WTC11 (cell line): Measurements from ENCODE around the gene INA.

Experiments used
- ATF1 ChIP-seq: sonication (generic); formaldehyde crosslinking; IDR thresholded peaks from 2 replicates; pipeline ENCODE4 v1.8.1; 2023; ENCODE audit warnings: mild to moderate bottlenecking, moderate library complexity, missing genetic modification reagents
- ATF3 ChIP-seq: sonication (generic); formaldehyde crosslinking; conservative IDR thresholded peaks from 2 replicates; pipeline ENCODE4 v1.8.1; 2022; ENCODE audit warnings: mild to moderate bottlenecking, missing genetic modification reagents
- ATF6 ChIP-seq: sonication (generic); formaldehyde crosslinking; IDR thresholded peaks from 2 replicates; pipeline ENCODE4 v1.8.1; 2023; ENCODE audit warnings: mild to moderate bottlenecking, missing genetic modification reagents
- CREB1 ChIP-seq: sonication (generic); formaldehyde crosslinking; IDR thresholded peaks from 2 replicates; pipeline ENCODE4 v1.8.0; 2023; ENCODE audit warnings: mild to moderate bottlenecking, missing genetic modification reagents
- CTCF ChIP-seq: fragments of 200-600 bp; IDR thresholded peaks from 2 replicates; pipeline ENCODE4 v1.8.0; 2022; ENCODE audit warnings: antibody characterized with exemption
- JUN ChIP-seq: sonication (generic); formaldehyde crosslinking; IDR thresholded peaks from 2 replicates; pipeline ENCODE4 v1.8.0; 2023; ENCODE audit warnings: mild to moderate bottlenecking, missing genetic modification reagents
- MAX ChIP-seq: sonication (generic); formaldehyde crosslinking; IDR thresholded peaks from 2 replicates; pipeline ENCODE4 v1.8.0; 2022; ENCODE audit warnings: mild to moderate bottlenecking, missing genetic modification reagents
- MLX ChIP-seq: sonication (generic); formaldehyde crosslinking; IDR thresholded peaks from 2 replicates; pipeline ENCODE4 v1.8.1; 2023; ENCODE audit warnings: mild to moderate bottlenecking, missing genetic modification reagents, moderate library complexity
- NR2C2 ChIP-seq: sonication (generic); formaldehyde crosslinking; IDR thresholded peaks from 2 replicates; pipeline ENCODE4 v1.8.0; 2022; ENCODE audit warnings: mild to moderate bottlenecking, missing genetic modification reagents
- PRDM15 ChIP-seq: sonication (generic); formaldehyde crosslinking; IDR thresholded peaks from 2 replicates; pipeline ENCODE4 v1.8.0; 2022; ENCODE audit warnings: missing genetic modification reagents
- SOX15 ChIP-seq: fragments of 250-450 bp; sonication (Bioruptor Pico); IDR thresholded peaks from 2 replicates; pipeline ENCODE4 v1.9.0; 2021; ENCODE audit warnings: mild to moderate bottlenecking
- TEAD4 ChIP-seq: sonication (generic); formaldehyde crosslinking; IDR thresholded peaks from 2 replicates; pipeline ENCODE4 v1.8.0; 2022; ENCODE audit warnings: mild to moderate bottlenecking, missing genetic modification reagents
- USF2 ChIP-seq: sonication (generic); formaldehyde crosslinking; IDR thresholded peaks from 2 replicates; pipeline ENCODE4 v1.8.1; 2023; ENCODE audit warnings: mild to moderate bottlenecking, missing genetic modification reagents, moderate library complexity
- ZNF423 ChIP-seq: fragments of 250-450 bp; sonication (Bioruptor Pico); IDR thresholded peaks from 2 replicates; pipeline ENCODE4 v2.1.2; 2022; ENCODE audit warnings: mild to moderate bottlenecking, moderate library complexity

- TF ChIP-seq USF2 (CRISPR knock-in tag) (no peak), ATF3 (CRISPR knock-in tag) (no peak), CTCF (no peak), CREB1 (CRISPR knock-in tag) (no peak), MAX (CRISPR knock-in tag) (no peak), TEAD4 (CRISPR knock-in tag) (no peak), ATF6 (CRISPR knock-in tag) (no peak), ZNF423 (CRISPR knock-in tag) (no peak), SOX15 (CRISPR knock-in tag) (no peak), NR2C2 (no peak), PRDM15 (CRISPR knock-in tag) (no peak), JUN (CRISPR knock-in tag) (no peak), ATF1 (CRISPR knock-in tag) (no peak), MLX (CRISPR knock-in tag) (no peak)
These were observed 20.3 kb upstream of the INA start for GRCh38 chr10:103256613-103257012.
